IPS-18c (cell line): Measurements from ENCODE around the gene PYROXD2.

ENCODE experiments used
- H3K4me3 ChIP-seq: 2 replicates; pipeline ENCODE4 v1.7.0; 2013; ENCODE audit warnings: low read depth, mild to moderate bottlenecking, low read length, moderate library complexity; ENCODE audit not compliant: insufficient read depth
- H3K9me3 ChIP-seq: one replicate; pipeline ENCODE4 v1.6.1; 2013; ENCODE audit warnings: mild to moderate bottlenecking, low read length, moderate library complexity; ENCODE audit not compliant: control insufficient read depth, insufficient read depth

PYROXD2 gene

DNA sequence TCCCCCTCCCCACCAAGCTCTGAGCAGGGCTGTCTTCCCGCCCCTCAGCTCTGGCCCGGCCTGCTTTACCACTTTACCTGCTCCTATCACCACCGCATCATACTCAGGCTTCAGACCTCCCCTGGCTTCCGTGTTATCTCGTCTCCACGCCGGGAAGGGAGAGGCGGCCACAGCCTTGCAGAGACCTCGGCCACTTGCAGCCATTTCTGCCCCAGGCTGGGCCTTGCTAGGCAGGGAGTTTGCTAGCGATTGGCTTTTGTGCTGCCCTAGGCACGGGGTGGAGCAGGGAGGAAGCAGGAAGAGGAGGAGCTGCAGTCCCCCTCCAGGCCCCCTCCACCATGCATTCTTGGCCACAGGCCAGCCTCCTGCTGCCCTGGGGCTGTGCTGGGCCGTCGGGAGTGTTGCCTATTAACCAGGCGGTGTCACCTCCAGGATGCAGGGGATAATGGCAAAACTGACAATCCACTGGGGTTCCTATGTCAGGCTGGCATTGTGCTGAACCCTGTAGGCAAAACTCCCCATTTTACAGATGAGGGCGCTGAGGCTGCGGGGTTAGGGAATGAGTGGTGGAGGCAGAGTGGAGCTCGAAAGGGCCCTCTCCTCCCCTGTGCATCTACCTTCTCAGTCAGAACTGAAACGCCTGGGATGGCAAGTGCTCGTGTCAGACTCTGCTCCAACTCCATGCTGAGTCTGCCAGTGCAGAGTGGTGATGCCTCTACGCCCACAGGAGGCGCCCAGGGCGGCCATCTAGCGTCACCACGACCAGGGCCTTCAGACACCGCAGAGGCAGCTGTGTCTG lies at the start of gene PYROXD2:
Gene PYROXD2, minus strand, starts transcription at position 251 of the 799 bp plus-strand sequence. Its CDS starts 47 bp downstream, at position 204.
- Histone ChIP-seq H3K4me3 (peak within 1 kb of the TSS; percentile 55), H3K9me3 (no peaks in the 10 kb centered on the region)

DNA sequence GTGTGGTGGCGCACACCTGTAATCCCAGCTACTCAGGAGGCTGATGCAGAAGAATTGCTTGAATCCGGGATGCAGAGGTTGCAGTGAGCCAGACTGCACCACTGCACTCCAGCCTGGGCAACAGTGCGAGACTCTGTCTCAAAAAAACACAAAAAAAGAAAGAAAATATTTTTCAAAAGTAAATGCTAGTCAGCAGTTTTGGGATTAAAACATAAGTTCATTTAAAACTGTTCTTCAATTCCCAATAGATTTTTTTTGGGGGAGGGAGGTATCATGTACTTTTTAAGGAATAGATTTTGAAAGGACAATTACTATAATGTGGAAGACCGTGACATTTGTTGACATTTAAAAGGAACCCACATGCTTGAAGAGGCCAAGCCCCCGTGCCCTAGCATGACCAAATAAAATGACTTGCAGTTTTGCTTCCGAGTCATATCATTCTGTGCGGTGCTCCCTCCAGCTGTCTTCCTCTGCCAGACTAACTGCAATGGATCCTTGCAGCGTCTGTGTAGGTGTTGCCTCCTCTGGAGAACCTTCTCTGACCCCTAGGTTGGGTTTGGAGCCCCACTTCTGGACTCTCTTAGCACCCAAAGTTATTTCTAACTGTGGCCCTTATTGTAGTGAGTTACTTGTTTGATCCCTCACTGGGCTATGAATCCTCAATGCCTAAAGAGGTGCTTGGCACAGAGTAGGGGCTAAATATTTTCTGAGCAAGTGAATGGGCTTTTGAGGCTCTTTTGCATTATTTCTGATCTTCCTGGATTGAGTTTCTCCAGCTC lies 49.2 kb upstream of the PYROXD2 start:
- Histone ChIP-seq H3K4me3 (no peak overlapping the region), H3K9me3 (no peaks in the 10 kb centered on the region)

- no peaks in the 10 kb centered on the region for H3K9me3 ChIP-seq
Observed at GRCh38 chr10:98463016-98463415, 48.0 kb upstream of the PYROXD2 start.

GRCh38 chr10:98461500-98461842 lies 46.5 kb upstream of the PYROXD2 start:
- Histone ChIP-seq H3K9me3 (no peaks in the 10 kb centered on the region), H3K4me3 (no peak overlapping the region)

More at GRCh38 chr10:98463016-98463415, 48.0 kb upstream of the PYROXD2 start:
- H3K4me3 ChIP-seq = no peak overlapping the region

DNA sequence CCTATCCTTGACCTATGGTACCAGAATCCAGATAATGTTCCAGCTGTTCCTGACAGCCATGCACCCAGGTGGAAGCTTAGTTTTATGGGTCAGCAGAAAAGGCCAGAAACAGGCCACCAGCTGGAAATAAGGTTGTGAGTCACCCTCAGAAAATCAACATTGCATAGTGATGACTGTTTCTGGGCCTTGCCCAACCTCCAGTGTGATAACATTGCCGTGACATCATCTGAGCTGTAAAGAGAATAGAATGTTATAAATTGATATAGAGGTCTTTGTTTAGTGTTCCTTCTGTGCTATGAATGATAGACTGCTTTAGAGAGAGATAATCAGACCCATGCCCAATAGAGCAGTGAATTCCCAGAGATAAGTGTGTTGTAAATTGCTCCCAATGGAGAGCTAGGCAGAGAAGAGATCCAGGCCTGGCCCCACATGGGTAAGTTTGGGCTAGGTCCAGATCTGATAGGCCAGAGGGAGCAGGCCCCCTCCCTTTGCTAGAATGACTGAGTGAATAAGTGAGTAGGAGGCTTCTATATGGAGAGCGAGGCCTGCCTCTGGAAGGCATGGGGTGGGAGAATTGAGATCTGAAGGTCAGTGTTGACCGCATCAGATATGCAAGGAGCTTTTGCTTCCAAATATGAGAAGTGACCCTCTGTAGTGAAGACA lies 46.0 kb upstream of the PYROXD2 start:
- Histone ChIP-seq H3K4me3 (no peak overlapping the region), H3K9me3 (no peaks in the 10 kb centered on the region)

DNA sequence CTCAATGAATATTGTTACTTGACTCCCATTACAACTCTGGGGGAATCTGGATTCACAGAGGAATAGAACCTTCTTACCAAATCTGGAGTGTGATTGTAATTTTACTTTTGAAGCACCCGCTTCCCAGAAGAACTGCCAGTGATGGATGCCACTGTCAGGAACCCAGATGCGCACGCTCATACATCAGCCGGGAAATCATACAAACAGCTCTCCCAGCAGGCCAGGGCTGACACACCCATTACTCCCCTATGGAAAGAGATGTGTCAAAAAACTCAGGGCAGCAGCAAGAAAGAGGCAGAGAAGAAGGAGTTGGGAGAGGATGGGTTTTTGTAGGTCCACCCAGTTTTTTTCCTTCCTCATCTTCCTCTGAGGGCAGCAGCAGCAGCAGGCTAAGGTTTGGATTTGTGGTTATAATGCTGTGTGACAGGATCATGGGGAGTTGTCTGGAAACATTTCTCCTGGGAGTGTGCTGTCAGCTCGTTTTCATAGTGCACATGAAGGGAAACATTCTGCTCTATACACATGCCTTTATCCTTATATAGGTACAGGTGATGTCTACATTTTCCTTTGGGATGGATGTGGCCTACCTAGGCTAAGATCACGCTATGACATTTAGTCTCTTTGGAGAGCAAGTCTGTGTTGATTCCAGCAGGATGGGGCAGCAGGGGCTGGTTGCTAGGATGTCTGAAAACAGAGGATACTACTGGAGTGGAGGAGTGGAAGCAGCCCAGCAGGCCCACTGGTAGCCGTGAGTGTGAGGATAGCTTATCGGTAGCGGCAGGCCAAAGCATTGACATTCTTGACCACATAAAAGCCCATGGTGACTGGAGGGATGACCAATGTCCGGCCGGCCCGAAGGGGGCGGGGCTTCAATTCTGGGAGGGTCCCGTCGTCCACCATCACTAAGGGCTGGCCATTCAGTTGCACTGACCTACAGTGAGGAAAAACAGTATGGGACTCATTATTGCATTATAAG lies 44.1 kb upstream of the PYROXD2 start:
- Histone ChIP-seq H3K4me3 (no peak overlapping the region), H3K9me3 (no peaks in the 10 kb centered on the region)

GRCh38 chr10:98457721-98458120 lies 42.7 kb upstream of the PYROXD2 start:
- H3K9me3 ChIP-seq = no peaks in the 10 kb centered on the region
- H3K4me3 ChIP-seq = no peak overlapping the region

DNA sequence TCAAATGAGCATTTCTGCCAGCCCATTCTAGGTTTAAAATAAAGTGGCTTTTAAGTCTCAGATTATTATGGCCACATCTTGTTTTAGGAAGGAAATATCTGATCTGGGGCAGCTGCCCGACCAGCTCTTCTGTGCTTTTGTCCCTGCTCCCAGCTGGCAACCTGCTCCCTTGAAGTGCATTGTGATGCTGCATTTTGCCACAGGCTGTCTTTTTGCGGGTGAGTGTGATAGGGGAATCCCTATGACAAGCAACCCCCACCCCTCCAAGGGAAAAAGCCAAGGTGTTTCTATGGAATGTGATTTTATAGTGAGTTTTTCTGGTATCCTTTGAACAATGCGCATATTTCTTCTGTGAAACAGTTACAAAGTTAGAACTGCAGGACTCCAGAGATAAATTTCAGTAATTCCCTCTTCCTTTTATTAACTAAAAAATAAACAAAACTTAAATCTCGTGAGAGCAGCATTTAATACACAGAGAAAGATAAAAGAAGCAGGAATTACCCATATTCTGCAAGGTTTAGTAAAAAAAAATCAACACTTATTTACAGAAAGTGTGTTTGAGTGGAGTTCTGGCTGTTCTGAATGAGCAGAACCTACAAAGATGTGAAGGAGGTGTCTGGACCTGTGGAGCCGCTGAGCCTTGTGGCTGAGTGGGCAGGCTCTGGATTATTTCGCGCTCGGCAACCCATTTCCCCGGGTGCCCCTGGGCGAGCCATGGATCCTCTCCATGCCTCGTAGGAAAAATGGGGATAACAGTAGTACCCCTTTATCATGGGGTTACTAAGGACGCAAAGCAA lies 41.9 kb upstream of the PYROXD2 start:
- no peak overlapping the region for H3K4me3 ChIP-seq
- no peaks in the 10 kb centered on the region for H3K9me3 ChIP-seq

GRCh38 chr10:98456043-98456570 lies 41.1 kb upstream of the PYROXD2 start:
- Histone ChIP-seq H3K4me3 (no peak overlapping the region), H3K9me3 (no peaks in the 10 kb centered on the region)

GRCh38 chr10:98453729-98454128 lies 38.7 kb upstream of the PYROXD2 start:
- Histone ChIP-seq H3K9me3 (no peaks in the 10 kb centered on the region), H3K4me3 (no peak overlapping the region)

- Histone ChIP-seq H3K4me3 (no peak overlapping the region), H3K9me3 (no peaks in the 10 kb centered on the region)
Observed at GRCh38 chr10:98450618-98451017, 35.6 kb upstream of the PYROXD2 start.

DNA sequence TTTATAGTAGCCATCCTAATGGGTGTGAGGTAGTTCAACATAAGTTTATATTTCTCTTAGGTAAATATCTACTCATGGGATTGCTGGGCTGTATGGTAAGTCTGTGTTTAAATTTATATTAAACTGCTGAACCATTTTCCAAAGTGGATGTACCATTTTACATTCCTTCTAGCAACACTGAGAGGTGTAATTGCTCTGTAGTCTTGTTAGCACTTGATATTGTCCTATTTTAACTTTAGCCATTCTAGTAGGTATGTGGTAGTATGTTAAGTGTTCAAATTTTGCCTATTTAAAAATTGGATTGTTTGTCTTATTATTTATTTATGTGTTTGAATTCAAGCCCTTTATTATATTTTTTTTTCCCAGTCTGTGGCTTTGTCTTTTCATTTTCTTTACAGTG lies 34.3 kb upstream of the PYROXD2 start:
- Histone ChIP-seq H3K4me3 (no peak overlapping the region), H3K9me3 (no peaks in the 10 kb centered on the region)

DNA sequence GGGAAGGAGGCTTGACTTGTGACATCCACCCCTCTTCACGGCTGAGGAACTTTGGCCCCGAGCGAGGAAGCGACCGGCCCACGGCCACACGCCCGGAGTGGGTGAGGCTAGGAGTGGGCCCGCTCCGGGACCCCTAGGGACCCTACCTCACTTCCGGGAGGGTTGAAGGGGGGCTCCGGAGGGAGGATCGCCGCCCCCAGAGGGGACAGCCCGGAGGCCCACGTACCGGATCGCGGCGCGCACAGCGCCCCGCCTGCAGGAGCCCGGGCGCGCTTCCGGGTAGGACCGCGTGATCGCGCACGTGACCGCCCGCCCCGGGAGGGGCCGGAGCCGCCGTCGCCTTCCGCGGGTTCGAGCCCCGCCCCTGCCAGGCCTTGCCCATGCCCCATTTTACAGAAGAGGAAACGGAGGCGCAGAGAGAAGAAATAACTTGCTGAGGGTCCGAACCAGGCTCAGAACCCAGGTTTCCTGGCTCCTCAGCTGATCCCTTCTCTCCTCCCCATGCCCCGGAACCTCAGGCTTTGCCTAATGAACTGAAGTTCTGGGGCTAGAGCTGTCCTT lies 31.8 kb upstream of the PYROXD2 start, which contains the start of gene HPS1:
Gene HPS1, minus strand, starts transcription at position 275 of the 561 bp plus-strand sequence. CDS start 3,695 bp downstream, outside the sequence.
- Histone ChIP-seq H3K4me3 (peak within 1 kb of the TSS; percentile 94), H3K9me3 (no peaks in the 10 kb centered on the region)

DNA sequence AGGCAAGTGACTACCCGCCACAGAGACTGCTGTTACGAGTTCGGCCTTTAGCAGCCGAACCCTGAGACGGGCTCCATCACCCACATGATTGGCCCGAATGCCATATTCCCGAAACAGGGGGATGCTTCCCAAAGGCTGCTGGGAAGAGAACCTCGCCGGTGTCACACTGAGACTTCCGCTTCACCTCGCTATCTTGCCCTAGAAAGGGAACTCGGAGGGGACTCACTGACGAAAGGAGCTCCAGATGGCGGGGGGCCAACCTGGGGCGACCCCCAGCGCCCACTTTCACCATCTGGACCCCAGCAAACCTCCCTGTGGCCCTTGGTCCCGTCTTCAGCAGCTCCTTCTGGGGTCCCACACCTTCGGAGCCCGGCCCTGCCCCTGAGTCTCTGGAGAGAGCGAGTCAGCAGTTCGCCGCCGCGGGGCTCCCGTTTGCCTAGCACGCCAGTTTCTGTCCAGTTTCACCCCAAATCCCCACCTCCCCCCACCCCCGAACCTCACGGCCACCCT lies 31.2 kb upstream of the PYROXD2 start:
- H3K4me3 ChIP-seq = peak overlapping the region; percentile 94
- no peaks in the 10 kb centered on the region for H3K9me3 ChIP-seq

DNA sequence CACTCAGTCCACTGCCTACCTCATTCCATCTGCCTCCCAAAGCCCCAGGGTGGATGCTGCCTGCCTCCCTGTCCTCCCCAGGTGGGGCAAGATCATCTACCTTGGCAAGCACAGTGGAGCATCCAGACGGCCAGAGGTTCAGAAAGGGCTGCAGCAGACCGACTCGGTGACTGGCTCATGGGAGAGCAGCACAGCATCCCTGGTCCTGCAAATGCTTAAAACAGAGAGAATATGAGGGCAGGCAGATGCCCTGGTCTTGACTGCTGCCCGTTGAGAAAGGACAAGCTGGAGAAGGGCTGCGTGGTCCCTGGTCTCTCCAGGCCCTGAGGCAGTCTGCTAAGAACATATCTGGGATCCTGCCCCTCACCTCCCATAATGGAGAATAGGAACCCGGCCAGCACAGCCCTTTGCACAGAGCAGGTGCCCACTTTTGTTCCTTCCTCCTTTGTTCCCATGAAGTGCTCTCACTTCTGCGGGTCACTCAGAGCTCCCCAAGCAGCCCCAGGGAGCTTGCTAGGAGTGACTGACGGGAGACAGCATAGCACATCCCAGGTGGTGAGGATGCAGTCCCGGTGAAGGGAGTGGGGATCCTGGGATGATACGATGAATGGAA lies 30.3 kb upstream of the PYROXD2 start:
- H3K9me3 ChIP-seq = no peaks in the 10 kb centered on the region
- H3K4me3 ChIP-seq = no peak overlapping the region
